Ishikawa (cell line): ENCODE results near the gene ZNF688.

ENCODE experiments used
- EP300 ChIP-seq: IDR thresholded peaks from 2 replicates; pipeline ENCODE4 v1.6.1; 2012; ENCODE audit warnings: borderline replicate concordance
- RAD21 ChIP-seq: IDR thresholded peaks from 2 replicates; pipeline ENCODE4 v1.6.1; 2012; ENCODE audit warnings: low read depth
- ZBTB7A ChIP-seq: IDR thresholded peaks from 2 replicates; pipeline ENCODE4 v1.6.1; 2012; ENCODE audit warnings: low read depth
- TF ChIP-seq, protein P1 (sequence below): IDR thresholded peaks from 2 replicates; pipeline ENCODE4 v1.6.1; 2012

DNA sequence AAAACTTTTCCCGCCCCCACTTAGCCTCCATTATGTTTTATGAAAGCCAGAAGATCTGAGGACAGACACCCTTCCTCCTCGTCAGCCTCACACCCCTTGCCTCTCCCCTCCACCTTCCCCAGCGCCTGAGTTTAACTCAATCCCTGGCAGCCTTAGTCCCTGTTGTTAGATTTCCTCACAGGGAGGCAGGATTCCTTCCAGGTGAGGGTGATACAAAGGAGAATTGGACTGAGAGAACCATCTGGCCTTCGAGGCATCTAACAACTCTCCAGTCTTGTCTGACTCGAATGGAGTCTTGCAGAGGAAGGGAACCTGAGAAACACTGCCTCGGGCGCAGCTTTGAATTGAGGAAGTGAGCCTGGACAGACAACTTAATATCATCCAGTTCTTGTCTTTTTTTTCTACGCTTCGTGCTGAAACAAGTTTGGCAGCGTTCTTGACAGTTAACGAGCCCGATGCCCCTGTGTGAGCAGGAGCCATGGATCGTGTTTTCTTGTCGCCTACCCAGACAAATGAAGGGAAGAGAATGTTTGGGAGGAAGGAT lies 43.8 kb downstream of the ZNF688 start:
- TF ChIP-seq, protein P1, sequence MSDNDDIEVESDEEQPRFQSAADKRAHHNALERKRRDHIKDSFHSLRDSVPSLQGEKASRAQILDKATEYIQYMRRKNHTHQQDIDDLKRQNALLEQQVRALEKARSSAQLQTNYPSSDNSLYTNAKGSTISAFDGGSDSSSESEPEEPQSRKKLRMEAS: no peak; the same call in 1 of the 2 replicates
- TF ChIP-seq EP300 (no peak), ZBTB7A (no peak), RAD21 (no peak; the same call in 1 of the 2 replicates)
